A549 (cell line): ENCODE results near the gene TFAP2E. TPM values are rescaled to one million over a fixed set of nuclear protein-coding genes. Genes with fewer than 3 reads are reported as not detected.

Source experiments
- ATAC-seq, 2 experiments: fragments of 200-7000 bp in 1 of 2; fragments of >200 bp in 1 of 2; cut with Nextera tagmentation in 1 of 2; cut with Tn5 transposase in 1 of 2; 3 replicates each; pipeline versions ENCODE4 v1.8.0 to v1.9.1; 2018 to 2020; ENCODE audit warnings: mild to moderate bottlenecking in 1 of 2, moderate library complexity in 1 of 2
- CTCF ChIA-PET: fragments of 300-600 bp; sonication (Branson Sonifier 250); formaldehyde crosslinking; extraction: SDS; loops from one replicate; lab custom pipeline; 2021; ENCODE audit warnings: antibody characterized with exemption, inconsistent platforms; lab: Yijun Ruan, JAX
- POLR2A ChIA-PET: fragments of 350-600 bp; formaldehyde crosslinking; extraction: SDS; loops from one replicate; lab custom pipeline; 2021; ENCODE audit warnings: antibody characterized with exemption, inconsistent platforms; lab: Yijun Ruan, JAX
- DNase-seq, 2 experiments: peaks; one replicate each; pipeline versions ENCODE4 v3.0.0 to v3.0.0-alpha.2; 2011 to 2016; ENCODE audit warnings: low read depth in 1 of 2, low spot score in 1 of 2
- FAIRE-seq: peaks from 2 replicates; lab custom pipeline; 2011; peaks lifted over from hg19 to GRCh38; lab: Jason Lieb, UNC
- H3K27ac ChIP-seq, 2 experiments: fragments of >200 bp; sonication (Bioruptor Twin); formaldehyde crosslinking; 3 replicates each; pipeline ENCODE4 v1.5.1; 2016 to 2017
- H3K4me1 ChIP-seq: fragments of >200 bp; sonication (Bioruptor Twin); formaldehyde crosslinking; 3 replicates; pipeline ENCODE4 v1.6.1; 2016
- H3K4me2 ChIP-seq: fragments of >200 bp; sonication (Bioruptor Twin); formaldehyde crosslinking; 3 replicates; pipeline ENCODE4 v1.6.1; 2016
- H3K4me3 ChIP-seq: fragments of >200 bp; sonication (Bioruptor Twin); formaldehyde crosslinking; 3 replicates; pipeline ENCODE4 v1.5.1; 2016
- H3K9me3 ChIP-seq: fragments of >200 bp; sonication (Bioruptor Twin); formaldehyde crosslinking; 3 replicates; pipeline ENCODE4 v1.6.1; 2016
- BCL3 ChIP-seq: fragments of >200 bp; sonication (Bioruptor Twin); formaldehyde crosslinking; IDR thresholded peaks from 3 replicates; pipeline ENCODE4 v1.6.1; 2016
- BHLHE40 ChIP-seq: IDR thresholded peaks from 2 replicates; pipeline ENCODE4 v1.6.1; 2012; ENCODE audit warnings: low read depth, low read length, inconsistent platforms
- CBX2 ChIP-seq: fragments of 200-600 bp; sonication (generic); IDR thresholded peaks from 2 replicates; pipeline ENCODE4 v1.6.1; 2016; ENCODE audit warnings: low read depth, mild to moderate bottlenecking, borderline replicate concordance
- CHD4 ChIP-seq: fragments of 200-600 bp; sonication (generic); IDR thresholded peaks from 2 replicates; pipeline ENCODE4 v1.6.1; 2016; ENCODE audit warnings: antibody characterized with exemption, mild to moderate bottlenecking, borderline replicate concordance
- E2F6 ChIP-seq: IDR thresholded peaks from 2 replicates; pipeline ENCODE4 v1.6.1; 2012; ENCODE audit warnings: low read depth, borderline replicate concordance
- EHF ChIP-seq: fragments of 250-450 bp; sonication (Bioruptor Pico); IDR thresholded peaks from 2 replicates; pipeline ENCODE4 v1.5.0; 2020; ENCODE audit warnings: mild to moderate bottlenecking
- EHMT2 ChIP-seq: fragments of 200-600 bp; sonication (generic); IDR thresholded peaks from 2 replicates; pipeline ENCODE4 v1.6.1; 2016; ENCODE audit warnings: antibody characterized with exemption, low read depth, mild to moderate bottlenecking, moderate library complexity
- EP300 ChIP-seq, 2 experiments: fragments of >200 bp; sonication (Bioruptor Twin); formaldehyde crosslinking; IDR thresholded peaks; 2 replicates in 1 of 2; 3 replicates in 1 of 2; pipeline ENCODE4 v1.6.1; 2016 to 2017
- FOSB ChIP-seq: fragments of 250-450 bp; sonication (Bioruptor Pico); IDR thresholded peaks from 2 replicates; pipeline ENCODE4 v1.5.0; 2020; ENCODE audit warnings: mild to moderate bottlenecking, moderate library complexity
- FOSL2 ChIP-seq, 2 experiments: fragments of 450-650 bp in 1 of 2; fragments of >200 bp in 1 of 2; sonication (Bioruptor Twin) in 1 of 2; formaldehyde crosslinking; IDR thresholded peaks; 2 replicates each; pipeline versions ENCODE4 v1.5.0 to v1.6.1; 2016 to 2020; ENCODE audit warnings: mild to moderate bottlenecking in 1 of 2, moderate library complexity in 1 of 2
- GATA3 ChIP-seq: IDR thresholded peaks from 2 replicates; pipeline ENCODE4 v1.6.1; 2012; ENCODE audit warnings: borderline replicate concordance
- JUN ChIP-seq, 2 experiments: fragments of >200 bp; sonication (Bioruptor Twin); formaldehyde crosslinking; IDR thresholded peaks; 2 replicates in 1 of 2; 3 replicates in 1 of 2; pipeline ENCODE4 v1.6.1; 2016 to 2017
- JUNB ChIP-seq: fragments of >200 bp; sonication (Bioruptor Twin); formaldehyde crosslinking; IDR thresholded peaks from 2 replicates; pipeline ENCODE4 v1.6.1; 2016
- MAFK ChIP-seq: fragments of 450-650 bp; IDR thresholded peaks from 2 replicates; pipeline ENCODE4 v1.6.1; 2014; ENCODE audit not compliant: partially characterized antibody
- RAD21 ChIP-seq, 2 experiments: fragments of >200 bp in 1 of 2; sonication (Bioruptor Twin) in 1 of 2; formaldehyde crosslinking in 1 of 2; IDR thresholded peaks in 1 of 2; conservative IDR thresholded peaks in 1 of 2; 2 replicates in 1 of 2; 3 replicates in 1 of 2; pipeline ENCODE4 v1.6.1; 2012 to 2018; ENCODE audit warnings: inconsistent platforms in 1 of 2
- RARB ChIP-seq: fragments of 250-450 bp; sonication (Bioruptor Pico); IDR thresholded peaks from 2 replicates; pipeline ENCODE4 v1.8.0; 2021; ENCODE audit warnings: mild to moderate bottlenecking, moderate library complexity
- RCOR1 ChIP-seq: fragments of 150-350 bp; IDR thresholded peaks from 2 replicates; pipeline ENCODE4 v1.6.1; 2014; ENCODE audit warnings: antibody characterized with exemption, low read length, low read depth
- SREBF2 ChIP-seq: fragments of 450-650 bp; IDR thresholded peaks from 2 replicates; pipeline ENCODE4 v1.6.1; 2014; ENCODE audit warnings: mild to moderate bottlenecking, moderate library complexity
- ZC3H11A ChIP-seq: fragments of 450-650 bp; IDR thresholded peaks from 2 replicates; pipeline ENCODE4 v1.6.1; 2014; ENCODE audit warnings: antibody characterized with exemption, mild to moderate bottlenecking
- ZSCAN20 ChIP-seq: fragments of 250-450 bp; sonication (Bioruptor Pico); IDR thresholded peaks from 2 replicates; pipeline ENCODE4 v1.8.0; 2022; ENCODE audit warnings: mild to moderate bottlenecking, moderate library complexity
- WGBS: methylation state at CpG from one replicate; pipeline ENCODE4 v1.1.6; 2017; ENCODE audit errors: missing lambda C conversion rate; 5-methylcytosine and 5-hydroxymethylcytosine counted together
- polyA plus RNA-seq, 4 experiments: library from polyadenylated mRNA; depleted of rRNA in 3 of 4; stranded (reverse); fragments of >200 nt; fragmentation: RNase III in 1 of 4; extraction: RNeasy Plus Mini Kit Qiagen cat#74134 plus additional on column Dnase treatment in 1 of 4; gene quantifications; 2 replicates in 3 of 4; 3 replicates in 1 of 4; pipeline ENCODE4 v1.2.3, GENCODE V29; 2011 to 2017
- TF ChIP-seq, protein P1 (sequence below): fragments of 250-450 bp; sonication (Bioruptor Pico); IDR thresholded peaks from 2 replicates; pipeline ENCODE4 v1.5.0; 2021; ENCODE audit warnings: mild to moderate bottlenecking, moderate library complexity, borderline replicate concordance
- TF ChIP-seq, protein P2 (sequence below): fragments of >200 bp; sonication (Bioruptor Twin); formaldehyde crosslinking; IDR thresholded peaks from 3 replicates; pipeline ENCODE4 v1.5.1; 2016

The TFAP2E gene
- polyA plus RNA-seq, 2 of the 4 experiments (the other 2 are of a cell fraction), result 0.16 to 0.31 TPM

DNA sequence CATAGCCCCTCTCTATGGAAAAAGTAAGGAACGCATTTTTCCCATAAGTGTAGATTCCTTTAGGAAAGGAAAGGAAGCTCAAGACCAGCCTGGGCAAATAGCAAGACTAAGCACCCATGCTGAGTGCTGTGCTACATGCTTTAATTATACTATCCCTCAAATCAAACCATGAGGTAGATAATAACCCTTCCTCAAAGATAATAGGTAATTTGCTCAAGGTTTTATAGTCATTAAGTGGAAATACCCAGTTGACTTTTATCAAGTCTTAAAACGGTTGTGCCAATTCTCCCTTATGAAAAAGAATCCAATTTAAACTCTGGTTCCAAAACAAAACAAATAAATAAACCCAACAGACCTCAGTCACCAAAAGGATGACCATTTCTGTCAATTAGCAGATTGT is 19.3 kb upstream of the TFAP2E start:
- DNase-seq, result no peak
- CTCF ChIA-PET, result interaction anchor here (1.1 kb wide), 1 partner anchor 11 kb away, joined by 4 read pairs; no protein-coding TSS in a partner anchor

GRCh38 chr1:35554266-35555211 is 18.6 kb upstream of the TFAP2E start:
- no peak overlapping the region for H3K27ac ChIP-seq
- DNase-seq, result no peak
- WGBS, result 85% methylated on average over 7 of the region's 7 CpGs
- TF ChIP-seq FOSL2 (IDR thresholded peaks at IDR 0.05), result no peak
- no peak for TF ChIP-seq FOSL2 (CRISPR knock-in tag; IDR thresholded peaks at IDR 0.05)
- TF ChIP-seq BHLHE40, result no peak
- TF ChIP-seq RCOR1, result no peak
- no peak for TF ChIP-seq EP300 (IDR thresholded peaks at IDR 0.05)
- no peak for TF ChIP-seq ZC3H11A
- TF ChIP-seq RARB, result no peak
- TF ChIP-seq EHMT2, result no peak
- TF ChIP-seq, protein P1, sequence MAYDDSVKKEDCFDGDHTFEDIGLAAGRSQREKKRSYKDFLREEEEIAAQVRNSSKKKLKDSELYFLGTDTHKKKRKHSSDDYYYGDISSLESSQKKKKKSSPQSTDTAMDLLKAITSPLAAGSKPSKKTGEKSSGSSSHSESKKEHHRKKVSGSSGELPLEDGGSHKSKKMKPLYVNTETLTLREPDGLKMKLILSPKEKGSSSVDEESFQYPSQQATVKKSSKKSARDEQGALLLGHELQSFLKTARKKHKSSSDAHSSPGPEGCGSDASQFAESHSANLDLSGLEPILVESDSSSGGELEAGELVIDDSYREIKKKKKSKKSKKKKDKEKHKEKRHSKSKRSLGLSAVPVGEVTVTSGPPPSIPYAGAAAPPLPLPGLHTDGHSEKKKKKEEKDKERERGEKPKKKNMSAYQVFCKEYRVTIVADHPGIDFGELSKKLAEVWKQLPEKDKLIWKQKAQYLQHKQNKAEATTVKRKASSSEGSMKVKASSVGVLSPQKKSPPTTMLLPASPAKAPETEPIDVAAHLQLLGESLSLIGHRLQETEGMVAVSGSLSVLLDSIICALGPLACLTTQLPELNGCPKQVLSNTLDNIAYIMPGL (CRISPR knock-in tag), result no peak

More for the DNA sequence above, 19.3 kb upstream of the TFAP2E start:
- no peaks in the 10 kb centered on the region for H3K9me3 ChIP-seq
- POLR2A ChIA-PET, result no interaction called here
- FAIRE-seq (no peak), ATAC-seq (no peak)
- no peak for TF ChIP-seq MAFK
- no peak for TF ChIP-seq RAD21 (conservative IDR thresholded peaks at IDR 0.05 in 1 of 2, IDR thresholded peaks at IDR 0.05 in 1 of 2)
- no peak for TF ChIP-seq EHF (CRISPR knock-in tag)
- no peak for TF ChIP-seq RCOR1
- TF ChIP-seq CHD4, result no peak
- TF ChIP-seq SREBF2, result no peak
- TF ChIP-seq GATA3, result no peak
- TF ChIP-seq, protein P1 (CRISPR knock-in tag), result no peak
- no peak for TF ChIP-seq FOSB (CRISPR knock-in tag)
- no peak for TF ChIP-seq FOSL2 (IDR thresholded peaks at IDR 0.05)
- TF ChIP-seq FOSL2 (CRISPR knock-in tag; IDR thresholded peaks at IDR 0.05), result no peak
- TF ChIP-seq CBX2, result no peak
- TF ChIP-seq BHLHE40, result no peak
- TF ChIP-seq EHMT2, result no peak
- no peak for TF ChIP-seq ZC3H11A
- TF ChIP-seq JUN (IDR thresholded peaks at IDR 0.05), result no peak
- no peak for TF ChIP-seq BCL3
- TF ChIP-seq ZSCAN20, result no peak
- TF ChIP-seq, protein P2, sequence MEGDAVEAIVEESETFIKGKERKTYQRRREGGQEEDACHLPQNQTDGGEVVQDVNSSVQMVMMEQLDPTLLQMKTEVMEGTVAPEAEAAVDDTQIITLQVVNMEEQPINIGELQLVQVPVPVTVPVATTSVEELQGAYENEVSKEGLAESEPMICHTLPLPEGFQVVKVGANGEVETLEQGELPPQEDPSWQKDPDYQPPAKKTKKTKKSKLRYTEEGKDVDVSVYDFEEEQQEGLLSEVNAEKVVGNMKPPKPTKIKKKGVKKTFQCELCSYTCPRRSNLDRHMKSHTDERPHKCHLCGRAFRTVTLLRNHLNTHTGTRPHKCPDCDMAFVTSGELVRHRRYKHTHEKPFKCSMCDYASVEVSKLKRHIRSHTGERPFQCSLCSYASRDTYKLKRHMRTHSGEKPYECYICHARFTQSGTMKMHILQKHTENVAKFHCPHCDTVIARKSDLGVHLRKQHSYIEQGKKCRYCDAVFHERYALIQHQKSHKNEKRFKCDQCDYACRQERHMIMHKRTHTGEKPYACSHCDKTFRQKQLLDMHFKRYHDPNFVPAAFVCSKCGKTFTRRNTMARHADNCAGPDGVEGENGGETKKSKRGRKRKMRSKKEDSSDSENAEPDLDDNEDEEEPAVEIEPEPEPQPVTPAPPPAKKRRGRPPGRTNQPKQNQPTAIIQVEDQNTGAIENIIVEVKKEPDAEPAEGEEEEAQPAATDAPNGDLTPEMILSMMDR, result no peak
- TF ChIP-seq E2F6, result no peak
- TF ChIP-seq JUNB, result no peak
- H3K4me3 ChIP-seq, result no peak overlapping the region
- H3K27ac ChIP-seq, result no peak overlapping the region
- no peak overlapping the region for H3K4me2 ChIP-seq
- WGBS, result 93% methylated on average over 2 of the region's 2 CpGs
- peaks cover 28% of the 10 kb centered on the region; the same call in 2 of the 3 replicates for H3K4me1 ChIP-seq

More at GRCh38 chr1:35554266-35555211, 18.6 kb upstream of the TFAP2E start:
- POLR2A ChIA-PET, result no interaction called here
- Histone ChIP-seq H3K9me3 (no peaks in the 10 kb centered on the region), H3K4me3 (no peak overlapping the region), H3K4me1 (peaks cover 32% of the 10 kb centered on the region; the same call in 2 of the 3 replicates), H3K4me2 (peak overlapping the region; percentile 89; the same call in 1 of the 3 replicates)
- FAIRE-seq (no peak), ATAC-seq (no peak)
- CTCF ChIA-PET, result interaction anchor here (2.4 kb wide), 1 partner anchor 11 kb away, joined by 16 read pairs; no protein-coding TSS in a partner anchor
